Astrocyte of the spinal cord (primary cell): Measurements from ENCODE around the gene ZBTB20.

ENCODE experiments used
- DNase-seq: peaks from one replicate; pipeline ENCODE4 v3.0.0; 2011; ENCODE audit warnings: low read depth, low spot score
- H3K4me3 ChIP-seq: 2 replicates; pipeline ENCODE4 v1.5.1; 2011; ENCODE audit warnings: low read depth, mild to moderate bottlenecking, low read length, moderate library complexity
- in situ Hi-C: cut with HindIII; loops from 2 replicates; pipeline ENCODE4 v1.10.0; 2017; ENCODE audit warnings: low sequenced_read_pairs
- TF ChIP-seq, protein P1 (sequence below): IDR thresholded peaks from 2 replicates; pipeline ENCODE4 v1.5.1; 2012; ENCODE audit warnings: low read depth, mild to moderate bottlenecking, low read length, inconsistent platforms

The ZBTB20 gene

DNA sequence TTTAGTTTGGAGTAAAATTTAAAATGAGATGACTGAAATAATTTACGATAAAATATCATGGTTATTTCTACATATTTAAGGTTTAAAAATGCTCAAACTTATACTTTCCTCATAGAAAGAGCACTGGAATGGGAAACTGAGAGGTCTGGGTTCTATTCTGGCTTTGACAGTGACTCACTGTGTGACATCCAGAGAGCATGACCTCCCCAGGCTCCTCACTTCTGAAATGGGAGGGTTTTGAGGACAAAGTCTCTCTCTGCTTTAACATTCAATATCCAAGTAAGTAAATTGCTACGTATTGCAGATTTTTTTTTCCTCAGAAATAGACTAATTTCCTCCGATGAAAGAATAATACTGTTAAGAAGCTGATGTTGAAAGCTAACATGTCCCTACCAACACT, 618.6 kb downstream of the ZBTB20 start:
- in situ Hi-C loops: no loop called here
- no peak for DNase-seq
- TF ChIP-seq, protein P1, sequence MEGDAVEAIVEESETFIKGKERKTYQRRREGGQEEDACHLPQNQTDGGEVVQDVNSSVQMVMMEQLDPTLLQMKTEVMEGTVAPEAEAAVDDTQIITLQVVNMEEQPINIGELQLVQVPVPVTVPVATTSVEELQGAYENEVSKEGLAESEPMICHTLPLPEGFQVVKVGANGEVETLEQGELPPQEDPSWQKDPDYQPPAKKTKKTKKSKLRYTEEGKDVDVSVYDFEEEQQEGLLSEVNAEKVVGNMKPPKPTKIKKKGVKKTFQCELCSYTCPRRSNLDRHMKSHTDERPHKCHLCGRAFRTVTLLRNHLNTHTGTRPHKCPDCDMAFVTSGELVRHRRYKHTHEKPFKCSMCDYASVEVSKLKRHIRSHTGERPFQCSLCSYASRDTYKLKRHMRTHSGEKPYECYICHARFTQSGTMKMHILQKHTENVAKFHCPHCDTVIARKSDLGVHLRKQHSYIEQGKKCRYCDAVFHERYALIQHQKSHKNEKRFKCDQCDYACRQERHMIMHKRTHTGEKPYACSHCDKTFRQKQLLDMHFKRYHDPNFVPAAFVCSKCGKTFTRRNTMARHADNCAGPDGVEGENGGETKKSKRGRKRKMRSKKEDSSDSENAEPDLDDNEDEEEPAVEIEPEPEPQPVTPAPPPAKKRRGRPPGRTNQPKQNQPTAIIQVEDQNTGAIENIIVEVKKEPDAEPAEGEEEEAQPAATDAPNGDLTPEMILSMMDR: no peak
- no peak overlapping the region for H3K4me3 ChIP-seq

- no peak overlapping the region for H3K4me3 ChIP-seq
- DNase-seq: no peak
- TF ChIP-seq, protein P1: peak; percentile 72
- in situ Hi-C loops: no loop called here
Observed at GRCh38 chr3:114527036-114527644, 619.9 kb downstream of the ZBTB20 start.

- no peak for DNase-seq
- TF ChIP-seq, protein P1: no peak
- in situ Hi-C loops: no loop called here
- no peak overlapping the region for H3K4me3 ChIP-seq
Observed at GRCh38 chr3:114525278-114525677, 621.8 kb downstream of the ZBTB20 start.

GRCh38 chr3:114519415-114519814, 627.7 kb downstream of the ZBTB20 start:
- TF ChIP-seq, protein P1: no peak
- peak; percentile 78 for DNase-seq
- in situ Hi-C loops: no loop called here
- no peak overlapping the region for H3K4me3 ChIP-seq

DNA sequence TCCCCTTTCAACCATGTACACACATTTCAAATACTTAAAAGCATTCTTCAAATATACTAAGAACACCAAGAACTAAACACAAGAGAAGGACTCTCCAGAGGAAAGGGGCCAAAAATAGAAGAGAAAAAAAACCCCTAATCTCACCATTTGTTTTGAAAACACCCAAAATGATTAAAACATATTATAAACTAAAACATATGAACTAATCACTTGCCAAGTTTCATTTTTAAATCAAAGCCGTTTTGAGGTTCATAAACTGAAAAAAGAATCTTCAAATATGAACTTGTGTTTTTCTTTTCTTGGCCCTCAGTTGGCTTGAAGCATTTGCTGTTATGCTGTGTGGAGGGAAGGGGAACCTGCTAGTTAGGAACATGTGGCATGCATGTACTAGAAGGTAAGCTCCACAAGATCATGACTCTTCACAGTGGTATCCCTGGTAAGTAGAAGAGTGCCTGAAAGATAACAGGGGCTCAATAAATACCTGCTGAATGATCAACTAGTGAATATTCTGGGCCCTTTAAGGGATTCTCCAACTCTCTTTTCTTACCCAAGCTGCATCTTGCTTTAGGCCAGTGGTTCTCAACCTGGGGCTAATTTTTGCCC, 628.8 kb downstream of the ZBTB20 start:
- no peak for DNase-seq
- in situ Hi-C loops: no loop called here
- no peak overlapping the region for H3K4me3 ChIP-seq
- TF ChIP-seq, protein P1: no peak

DNA sequence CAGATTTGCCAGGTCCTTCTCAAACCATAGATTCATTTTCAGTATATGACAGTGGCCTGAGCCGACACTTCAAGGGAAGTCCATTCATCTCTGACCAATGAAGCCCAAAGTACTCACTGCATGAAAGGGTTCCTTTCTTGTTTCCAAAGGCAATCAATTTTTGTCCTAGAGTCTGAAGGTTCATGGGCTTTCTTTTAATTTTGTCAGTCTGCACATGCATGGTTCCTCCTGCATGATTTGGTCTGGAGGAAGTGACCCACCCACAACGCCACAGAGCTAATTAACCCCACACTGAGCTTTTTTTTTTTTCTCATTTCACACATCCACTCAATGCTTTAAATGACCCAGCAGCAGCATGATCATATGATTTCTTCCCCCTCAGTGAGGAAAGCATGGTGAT, 636.9 kb downstream of the ZBTB20 start:
- DNase-seq: no peak
- TF ChIP-seq, protein P1: no peak
- in situ Hi-C loops: no loop called here
- H3K4me3 ChIP-seq: no peak overlapping the region
